Measurements from ENCODE around the gene S1PR5. TPM values are rescaled to one million over a fixed set of nuclear protein-coding genes. Genes with fewer than 3 reads are reported as not detected.

Gene S1PR5
- total and polyA plus RNA-seq, 2 of the 8 experiments (the other 6 are each of a cell fraction or from before 2014, with no cell fraction given) = 2.4 to 8.6 TPM

GRCh38 chr19:10550336-10550735 is 33.1 kb upstream of the S1PR5 start:
- Histone ChIP-seq H2BK20ac (ENCODE audit: low read length) (no peak overlapping the region), H2BK15ac (ENCODE audit: low read length) (no peak overlapping the region), H3K79me2 (ENCODE audit: control insufficient read depth in 1 of 2, insufficient read depth in 2 of 2, low read length in 2 of 2) (peaks cover 0 to 3% of the 10 kb centered on the region in 2 experiments; a peak in 1 of 4 replicates), H3K23me2 (ENCODE audit: low read depth, low read length) (no peaks in the 10 kb centered on the region), H2BK12ac (ENCODE audit: low read depth, low read length) (no peak overlapping the region), H3K56ac (replicated peaks; ENCODE audit: insufficient read length, low read depth, low read length) (no peak overlapping the region), H2AFZ (ENCODE audit: low read length) (no peak overlapping the region), H2BK120ac (replicated peaks; ENCODE audit: low read depth, low read length) (no peak overlapping the region), H4K5ac (ENCODE audit: insufficient read length, low read depth, low read length) (no peak overlapping the region), H4K91ac (replicated peaks; ENCODE audit: insufficient read length, low read length) (no peak overlapping the region), H3K9ac (replicated peaks in 1 of 4; ENCODE audit: extremely low read depth in 1 of 4, low read depth in 3 of 4, low read length in 3 of 4) (no peak overlapping the region), H4K8ac (ENCODE audit: extremely low read depth, insufficient read depth, low read length) (no peak overlapping the region; the same call in 1 of the 2 replicates), H3K4me2 (ENCODE audit: insufficient read depth in 1 of 2, low read depth in 2 of 2, low read length in 2 of 2) (no peak overlapping the region), H3K27ac (ENCODE audit: low read depth, low read length) (no peak overlapping the region), H3K23ac (ENCODE audit: insufficient read length) (no peak overlapping the region), H3K27me3 (replicated peaks in 1 of 4; ENCODE audit: control insufficient read depth in 3 of 4, extremely low read depth in 1 of 4, insufficient read depth in 3 of 4, low read length in 3 of 4) (no peaks in the 10 kb centered on the region), H2AK5ac (ENCODE audit: low read depth, low read length) (no peak overlapping the region), H2BK5ac (ENCODE audit: low read depth, low read length) (no peak overlapping the region), H3K36me3 (ENCODE audit: control insufficient read depth in 2 of 4, insufficient read depth in 4 of 4, low read length in 3 of 4) (peaks cover 10 to 49% (median 40%) of the 10 kb centered on the region in 4 experiments; a peak in 7 of 8 replicates), H3K14ac (ENCODE audit: insufficient read length) (no peak overlapping the region), H3K79me1 (ENCODE audit: low read depth, low read length) (0 out of 2 replicates have a peak, but pooled peaks cover 3% of the 10 kb centered on the region), H3K4ac (replicated peaks; ENCODE audit: insufficient read length, low read depth, low read length) (no peak overlapping the region), H4K20me1 (replicated peaks in 1 of 2; ENCODE audit: control insufficient read depth in 1 of 2, insufficient read depth in 2 of 2, low read length in 2 of 2) (peaks cover 6 to 14% of the 10 kb centered on the region in 2 experiments), H3K9me3 (ENCODE audit: insufficient read depth in 2 of 2, low read depth in 1 of 2, low read length in 1 of 2) (no peaks in the 10 kb centered on the region), H3K18ac (ENCODE audit: extremely low read depth, low read length) (no peak overlapping the region), H3K4me1 (replicated peaks in 1 of 4; ENCODE audit: control insufficient read depth in 3 of 4, insufficient read depth in 4 of 4, low read length in 3 of 4) (no peaks in the 10 kb centered on the region), H3K4me3 (ENCODE audit: extremely low read depth in 1 of 4, insufficient read depth in 2 of 4, low read depth in 3 of 4, low read length in 4 of 4) (no peak overlapping the region)
- WGBS, 2 experiments (ENCODE audit: extremely low coverage in 1 of 2, insufficient coverage in 1 of 2, insufficient read length in 1 of 2, insufficient replicate concordance in 2 of 2, low coverage in 1 of 2, low lambda C conversion rate in 2 of 2, missing lambda C conversion rate in 1 of 2) = 89% methylated on average over 5 of the region's 6 CpGs; no CpG with 5 or more reads in 1 of the 2 experiments
- ChIA-PET POLR2A (ENCODE audit: partially characterized antibody) (interaction anchor here (1.2 to 5.0 kb wide), 2 partner anchors 9 to 11 kb away, joined by 3 to 41 read pairs; no protein-coding TSS in a partner anchor), CTCF (ENCODE audit: partially characterized antibody) (interaction anchor here (1.2 to 2.3 kb wide), 3 partner anchors 13 to 115 kb away, joined by 3 to 9 read pairs (median 3); no protein-coding TSS in a partner anchor)
- DNase-seq (ENCODE audit: low read depth in 1 of 2, low spot score in 2 of 2) = no peak
- FAIRE-seq = no peak
- TF ChIP-seq POU5F1 (IDR thresholded peaks at IDR 0.05; ENCODE audit: low read depth, low read length) (no peak), CEBPB (IDR thresholded peaks at IDR 0.05; ENCODE audit: low read depth, low read length) (no peak), SIN3A (conservative IDR thresholded peaks at IDR 0.05 in 1 of 2, IDR thresholded peaks at IDR 0.05 in 1 of 2; ENCODE audit: low read depth in 1 of 2, low read length in 2 of 2) (no peak), BCL11A (IDR thresholded peaks at IDR 0.05; ENCODE audit: low read depth in 2 of 2, low read length in 2 of 2) (no peak), TBP (IDR thresholded peaks at IDR 0.05; ENCODE audit: low read depth, low read length) (no peak), FOSL1 (IDR thresholded peaks at IDR 0.05; ENCODE audit: insufficient read depth, low read depth, low read length) (no peak), POLR2A (IDR thresholded peaks at IDR 0.05; ENCODE audit: control extremely low read depth in 1 of 2, low read depth in 2 of 2, low read length in 2 of 2) (no peak), ZNF274 (IDR thresholded peaks at IDR 0.05; ENCODE audit: borderline replicate concordance, extremely low read depth, low read length) (no peak), NANOG (IDR thresholded peaks at IDR 0.05; ENCODE audit: insufficient read depth, low read depth, low read length, poor library complexity, severe bottlenecking) (no peak), TEAD4 (IDR thresholded peaks at IDR 0.05; ENCODE audit: low read depth, low read length) (no peak), RBBP5 (IDR thresholded peaks at IDR 0.05; ENCODE audit: borderline replicate concordance, low read depth, low read length) (no peak), TAF7 (optimal IDR thresholded peaks at IDR 0.05; ENCODE audit: borderline replicate concordance, low read depth, low read length) (no peak), KDM4A (IDR thresholded peaks at IDR 0.05; ENCODE audit: low read depth, low read length, severe bottlenecking) (no peak), SP1 (IDR thresholded peaks at IDR 0.05; ENCODE audit: low read depth, low read length) (no peak)

Measured in H1 (cell line).